Liver (tissue), 9 donors: Measurements from ENCODE around the gene THG1L. TPM values are rescaled to one million over a fixed set of nuclear protein-coding genes. Genes with fewer than 3 reads are reported as not detected.
"Not testable (repeated sequence)": the region's sequence is repeated elsewhere in the genome, so short reads cannot be mapped to it uniquely, and the experiment has no call there.

Experiments
- DNase-seq: peaks from one replicate; pipeline ENCODE4 v3.0.0-alpha.2; 2017; ENCODE audit warnings: low spot score
- H3K27ac ChIP-seq, 2 donors: one replicate each; pipeline ENCODE4 v1.7.0; 2013; ENCODE audit warnings: inconsistent platforms in 2 of 2, low read length in 2 of 2, control low read depth in 1 of 2, low read depth in 1 of 2, mild to moderate bottlenecking in 1 of 2
- H3K27me3 ChIP-seq, 4 donors: one replicate each; pipeline versions ENCODE4 v1.6.1 to v1.7.0; 2013; ENCODE audit warnings: low read length in 3 of 4, inconsistent platforms in 1 of 4, mild to moderate bottlenecking in 1 of 4, moderate library complexity in 1 of 4; ENCODE audit not compliant: control insufficient read depth in 4 of 4, insufficient read depth in 4 of 4
- H3K36me3 ChIP-seq, 4 donors: one replicate each; pipeline versions ENCODE4 v1.6.1 to v1.7.0; 2013; ENCODE audit warnings: low read length in 3 of 4, mild to moderate bottlenecking in 3 of 4, low read depth in 1 of 4, moderate library complexity in 1 of 4; ENCODE audit not compliant: control insufficient read depth in 4 of 4, insufficient read depth in 3 of 4
- H3K4me1 ChIP-seq, 4 donors: one replicate each; pipeline versions ENCODE4 v1.6.1 to v1.7.0; 2013; ENCODE audit warnings: low read length in 3 of 4, mild to moderate bottlenecking in 3 of 4, moderate library complexity in 1 of 4; ENCODE audit not compliant: control insufficient read depth in 4 of 4, insufficient read depth in 4 of 4
- H3K4me3 ChIP-seq, 3 donors: one replicate each; pipeline versions ENCODE4 v1.6.1 to v1.7.0; 2013; ENCODE audit warnings: low read length in 3 of 3, control low read depth in 1 of 3, low read depth in 1 of 3, mild to moderate bottlenecking in 1 of 3
- H3K9ac ChIP-seq, 2 donors: one replicate each; pipeline ENCODE4 v1.7.0; 2013; ENCODE audit warnings: low read length in 2 of 2, mild to moderate bottlenecking in 2 of 2, moderate library complexity in 2 of 2, control low read depth in 1 of 2, low read depth in 1 of 2
- H3K9me3 ChIP-seq, 4 donors: one replicate each; pipeline versions ENCODE4 v1.6.1 to v1.7.0; 2013; ENCODE audit warnings: low read length in 3 of 4; ENCODE audit not compliant: control insufficient read depth in 4 of 4
- CTCF ChIP-seq: fragments of 150-350 bp; IDR thresholded peaks from 2 replicates; pipeline ENCODE4 v1.5.1; 2017; ENCODE audit warnings: improper control_type of control experiment, low read depth, low read length; ENCODE audit not compliant: missing input control
- EGR1 ChIP-seq, 2 donors: IDR thresholded peaks; 2 replicates each; pipeline ENCODE4 v1.6.1; 2016 to 2018; ENCODE audit warnings: antibody characterized with exemption in 2 of 2, low read depth in 2 of 2
- FOXA1 ChIP-seq: IDR thresholded peaks from 2 replicates; pipeline ENCODE4 v1.6.1; 2016; ENCODE audit warnings: antibody characterized with exemption
- FOXA2 ChIP-seq: IDR thresholded peaks from 2 replicates; pipeline ENCODE4 v1.6.1; 2016; ENCODE audit warnings: antibody characterized with exemption
- HNF4A ChIP-seq, 2 donors: conservative IDR thresholded peaks; 2 replicates each; pipeline ENCODE4 v1.6.1; 2016; ENCODE audit warnings: antibody characterized with exemption in 2 of 2, mild to moderate bottlenecking in 2 of 2
- JUND ChIP-seq, 2 donors: IDR thresholded peaks; 2 replicates each; pipeline ENCODE4 v1.6.1; 2016; ENCODE audit warnings: antibody characterized with exemption in 2 of 2
- MAX ChIP-seq: IDR thresholded peaks from 2 replicates; pipeline ENCODE4 v1.6.1; 2016; ENCODE audit warnings: antibody characterized with exemption
- NR2F2 ChIP-seq: IDR thresholded peaks from 2 replicates; pipeline ENCODE4 v1.6.1; 2016; ENCODE audit warnings: antibody characterized with exemption
- RAD21 ChIP-seq, 2 donors: IDR thresholded peaks; 2 replicates each; pipeline ENCODE4 v1.6.1; 2016; ENCODE audit warnings: antibody characterized with exemption in 2 of 2, mild to moderate bottlenecking in 2 of 2
- RXRA ChIP-seq, 2 donors: IDR thresholded peaks; 2 replicates each; pipeline ENCODE4 v1.6.1; 2017 to 2018; ENCODE audit warnings: antibody characterized with exemption in 2 of 2, mild to moderate bottlenecking in 1 of 2
- YY1 ChIP-seq: IDR thresholded peaks from 2 replicates; pipeline ENCODE4 v1.6.1; 2016; ENCODE audit warnings: antibody characterized with exemption, mild to moderate bottlenecking
- WGBS: extraction: QIAGEN DNeasy Blood & Tissue Kit; methylation state at CpG from one replicate; pipeline ENCODE4 v1.1.7; 2013; 5-methylcytosine and 5-hydroxymethylcytosine counted together
- polyA plus RNA-seq, 2 donors: library from polyadenylated mRNA; stranded (reverse) in 1 of 2; unstranded in 1 of 2; fragments of 200-250 nt in 1 of 2; fragments of >200 nt in 1 of 2; fragmentation: Nextera tagmentation in 1 of 2; extraction: Ambion mirVana in 1 of 2; gene quantifications; one replicate each; pipeline versions ENCODE4 v1.2.1 to v1.2.3, GENCODE V29; 2013 to 2015
- total RNA-seq, 2 donors: library from RNA; depleted of rRNA; stranded (reverse); fragments of >200 nt; gene quantifications; one replicate each; pipeline ENCODE4 v1.2.3, GENCODE V29; 2014
- TF ChIP-seq, protein P1 (sequence below): IDR thresholded peaks from 2 replicates; pipeline ENCODE4 v1.6.1; 2016; ENCODE audit warnings: antibody characterized with exemption
- TF ChIP-seq, protein P2 (sequence below): IDR thresholded peaks from 2 replicates; pipeline ENCODE4 v1.6.1; 2016; ENCODE audit warnings: antibody characterized with exemption
- donor health status: healthy.
- donor health status: healthy.
- donor health status: healthy.
- donor health status: healthy.
- donor health status: healthy.

Gene THG1L
- total and polyA plus RNA-seq, 4 donors: 3.9 to 12.6 (median 5.3) TPM

DNA sequence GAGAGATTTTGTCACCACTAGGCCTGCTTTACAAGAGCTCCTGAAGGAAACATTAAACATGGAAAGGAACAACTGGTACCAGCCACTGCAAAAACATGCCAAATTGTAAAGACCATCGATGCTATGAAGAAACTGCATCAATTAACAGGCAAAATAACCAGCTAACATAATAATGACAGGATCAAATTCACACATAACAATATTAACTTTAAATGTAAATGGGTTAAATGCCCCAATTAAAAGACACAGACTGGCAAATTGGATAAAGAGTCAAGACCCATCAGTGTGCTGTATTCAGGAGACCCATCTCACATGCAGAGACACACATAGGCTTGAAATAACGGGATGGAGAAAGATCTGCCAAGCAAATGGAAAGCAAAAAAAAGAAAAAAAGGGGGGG is 8.3 kb upstream of the THG1L start:
- not testable (repeated sequence) for H3K27ac ChIP-seq, H3K27me3 ChIP-seq, H3K4me3 ChIP-seq, H3K9me3 ChIP-seq, H3K9ac ChIP-seq, DNase-seq, H3K4me1 ChIP-seq, H3K36me3 ChIP-seq
- WGBS: 94% methylated on average over 2 of the region's 2 CpGs

DNA sequence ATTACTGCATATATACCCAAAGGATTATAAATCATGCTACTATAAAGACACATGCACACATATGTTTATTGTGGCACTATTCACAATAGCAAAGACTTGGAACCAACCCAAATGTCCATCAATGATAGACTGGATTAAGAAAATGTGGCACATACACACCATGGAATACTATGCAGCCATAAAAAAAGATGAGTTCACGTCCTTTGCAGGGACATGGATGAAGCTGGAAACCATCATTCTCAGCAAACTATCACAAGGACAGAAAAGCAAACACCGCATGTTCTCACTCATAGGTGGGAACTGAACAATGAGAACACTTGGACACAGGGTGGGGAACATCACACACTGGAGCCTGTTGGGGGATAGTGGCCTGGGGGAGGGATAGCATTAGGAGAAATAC is 4.6 kb upstream of the THG1L start:
- H3K36me3 ChIP-seq, H3K4me3 ChIP-seq, DNase-seq, H3K27ac ChIP-seq, H3K9me3 ChIP-seq, H3K4me1 ChIP-seq, H3K27me3 ChIP-seq, H3K9ac ChIP-seq: not testable (repeated sequence)
- WGBS: 93% methylated on average over 2 of the region's 2 CpGs

- H3K9me3 ChIP-seq, H3K36me3 ChIP-seq, H3K9ac ChIP-seq, DNase-seq, H3K27ac ChIP-seq, H3K27me3 ChIP-seq, H3K4me1 ChIP-seq, H3K4me3 ChIP-seq: not testable (repeated sequence)
- WGBS: 98% methylated on average over 1 of the region's 1 CpG
Measured at GRCh38 chr5:157727858-157728257, 3.4 kb upstream of the THG1L start.

DNA sequence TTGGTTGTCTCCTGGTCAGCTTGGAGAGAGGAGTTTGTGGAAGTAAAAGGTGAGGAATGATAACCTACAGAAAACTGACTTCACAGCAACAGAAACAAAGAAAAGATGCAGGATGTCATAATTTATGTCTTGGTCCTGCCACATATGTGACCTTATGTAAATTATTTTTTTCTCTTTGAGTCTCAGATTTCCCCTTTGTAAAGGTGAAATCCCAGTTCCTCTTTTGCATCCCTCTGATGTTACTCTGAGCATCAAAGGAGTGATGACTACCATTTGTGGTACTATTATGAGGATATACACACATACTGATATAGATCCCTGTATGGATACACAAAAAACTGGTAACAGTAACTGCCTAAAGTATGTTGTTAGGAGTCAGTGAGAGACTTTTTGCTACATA is 1.4 kb upstream of the THG1L start:
- no peak for DNase-seq
- H3K36me3 ChIP-seq: peaks cover 0 to 13% (median 4%) of the 10 kb centered on the region in 4 donors
- H3K27me3 ChIP-seq: no peaks in the 10 kb centered on the region
- TF ChIP-seq FOXA1 (no peak), CTCF (no peak), MAX (no peak), JUND (IDR thresholded peaks at IDR 0.05) (no peak), FOXA2 (no peak)
- TF ChIP-seq, protein P1, sequence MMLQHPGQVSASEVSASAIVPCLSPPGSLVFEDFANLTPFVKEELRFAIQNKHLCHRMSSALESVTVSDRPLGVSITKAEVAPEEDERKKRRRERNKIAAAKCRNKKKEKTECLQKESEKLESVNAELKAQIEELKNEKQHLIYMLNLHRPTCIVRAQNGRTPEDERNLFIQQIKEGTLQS: no peak
- no peak overlapping the region for H3K4me3 ChIP-seq
- H3K4me1 ChIP-seq: peaks cover 0 to 10% (median 5%) of the 10 kb centered on the region in 4 donors
- H3K9me3 ChIP-seq: no peaks in the 10 kb centered on the region
- H3K27ac ChIP-seq: no peak overlapping the region
- no peak overlapping the region for H3K9ac ChIP-seq

GRCh38 chr5:157730900-157731271 is 334 bp upstream of the THG1L start:
- 20% methylated on average over 5 of the region's 5 CpGs for WGBS
- DNase-seq: no peak
- Histone ChIP-seq H3K9me3 (no peaks in the 10 kb centered on the region), H3K27me3 (no peaks in the 10 kb centered on the region), H3K27ac (peak overlapping the region in 1 of 2 donors; percentile 94), H3K36me3 (peaks cover 4 to 17% (median 7%) of the 10 kb centered on the region in 4 donors), H3K4me1 (peaks cover 0 to 10% (median 5%) of the 10 kb centered on the region in 4 donors), H3K4me3 (peak overlapping the region; percentile 60 to 99 (median 97)), H3K9ac (peak overlapping the region; percentile 38 to 86)
- TF ChIP-seq, protein P2, sequence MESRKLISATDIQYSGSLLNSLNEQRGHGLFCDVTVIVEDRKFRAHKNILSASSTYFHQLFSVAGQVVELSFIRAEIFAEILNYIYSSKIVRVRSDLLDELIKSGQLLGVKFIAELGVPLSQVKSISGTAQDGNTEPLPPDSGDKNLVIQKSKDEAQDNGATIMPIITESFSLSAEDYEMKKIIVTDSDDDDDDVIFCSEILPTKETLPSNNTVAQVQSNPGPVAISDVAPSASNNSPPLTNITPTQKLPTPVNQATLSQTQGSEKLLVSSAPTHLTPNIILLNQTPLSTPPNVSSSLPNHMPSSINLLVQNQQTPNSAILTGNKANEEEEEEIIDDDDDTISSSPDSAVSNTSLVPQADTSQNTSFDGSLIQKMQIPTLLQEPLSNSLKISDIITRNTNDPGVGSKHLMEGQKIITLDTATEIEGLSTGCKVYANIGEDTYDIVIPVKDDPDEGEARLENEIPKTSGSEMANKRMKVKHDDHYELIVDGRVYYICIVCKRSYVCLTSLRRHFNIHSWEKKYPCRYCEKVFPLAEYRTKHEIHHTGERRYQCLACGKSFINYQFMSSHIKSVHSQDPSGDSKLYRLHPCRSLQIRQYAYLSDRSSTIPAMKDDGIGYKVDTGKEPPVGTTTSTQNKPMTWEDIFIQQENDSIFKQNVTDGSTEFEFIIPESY: no peak
- no peak for TF ChIP-seq YY1
- TF ChIP-seq HNF4A (conservative IDR thresholded peaks at IDR 0.05): no peak
- no peak for TF ChIP-seq JUND (IDR thresholded peaks at IDR 0.05)
- TF ChIP-seq FOXA1: no peak
- TF ChIP-seq EGR1 (IDR thresholded peaks at IDR 0.05; ENCODE audit: low read depth in 2 of 2): no peak
- TF ChIP-seq CTCF: no peak
- no peak for TF ChIP-seq NR2F2
- no peak for TF ChIP-seq FOXA2
- no peak for TF ChIP-seq MAX
- TF ChIP-seq RAD21 (IDR thresholded peaks at IDR 0.05): no peak
- no peak for TF ChIP-seq RXRA (IDR thresholded peaks at IDR 0.05)
